Right renal cortex interstitium (tissue), 3 donors: ENCODE measurements around the gene MRPL24. TPM values are rescaled to one million over a fixed set of nuclear protein-coding genes. Genes with fewer than 3 reads are reported as not detected.
A peak's percentile ranks its signal among the peaks of the same experiment; 100 is the strongest.

Source experiments
- DNase-seq, 3 donors: peaks; one replicate each; pipeline ENCODE4 v3.0.0-alpha.2; 2013; ENCODE audit warnings: low read depth in 3 of 3, low spot score in 2 of 3
- polyA plus RNA-seq, 3 donors: library from polyadenylated mRNA; unstranded; fragments of 120-200 nt; gene quantifications; one replicate each; pipeline ENCODE4 v1.2.1, GENCODE V29; 2013; ENCODE audit not compliant: insufficient read length in 3 of 3

MRPL24 gene
- polyA plus RNA-seq, 3 donors: 73.5 to 75.7 (median 73.7) TPM

DNA sequence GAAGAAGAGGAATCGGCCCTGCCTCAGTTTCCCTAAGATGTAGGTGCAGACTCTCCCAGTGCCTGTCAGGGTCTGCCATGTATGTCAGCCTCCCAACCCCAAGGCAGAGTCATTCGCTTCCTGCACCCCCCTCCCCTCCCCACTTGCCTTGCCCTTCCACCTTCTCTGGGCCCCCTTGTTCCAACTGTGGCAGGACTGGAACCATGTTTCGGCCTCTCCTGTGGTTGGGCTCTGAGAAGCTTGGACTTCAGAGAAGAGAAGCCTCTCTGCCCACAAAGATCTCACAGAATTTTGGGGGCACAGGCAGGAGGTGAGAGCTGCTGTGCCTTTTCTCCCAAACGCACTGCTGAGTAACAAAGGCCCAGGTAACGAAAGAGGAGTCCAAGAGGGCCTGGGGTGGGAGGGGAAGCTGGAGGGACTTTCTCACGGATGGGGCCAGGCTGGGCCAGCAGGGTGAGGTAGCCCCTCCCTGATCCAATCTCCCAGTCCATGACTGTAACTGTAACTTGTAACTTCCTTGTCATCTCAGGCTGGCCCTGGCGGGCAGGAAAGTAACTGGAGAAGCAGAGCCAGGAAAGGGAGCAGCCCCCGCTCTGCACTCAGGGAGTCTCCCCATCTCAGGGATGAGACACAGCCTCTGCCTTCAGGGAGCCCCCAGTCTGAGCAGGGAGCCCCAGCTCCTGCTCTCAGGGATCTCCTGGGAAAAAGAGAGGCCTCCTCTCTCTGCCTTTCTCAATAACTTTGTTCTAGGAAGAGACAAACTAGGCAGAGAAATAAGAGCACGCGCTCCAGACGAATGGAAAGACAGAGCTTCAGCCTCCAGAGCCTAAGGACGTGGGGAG, 46.8 kb downstream of the MRPL24 start:
- DNase-seq: no peak

DNA sequence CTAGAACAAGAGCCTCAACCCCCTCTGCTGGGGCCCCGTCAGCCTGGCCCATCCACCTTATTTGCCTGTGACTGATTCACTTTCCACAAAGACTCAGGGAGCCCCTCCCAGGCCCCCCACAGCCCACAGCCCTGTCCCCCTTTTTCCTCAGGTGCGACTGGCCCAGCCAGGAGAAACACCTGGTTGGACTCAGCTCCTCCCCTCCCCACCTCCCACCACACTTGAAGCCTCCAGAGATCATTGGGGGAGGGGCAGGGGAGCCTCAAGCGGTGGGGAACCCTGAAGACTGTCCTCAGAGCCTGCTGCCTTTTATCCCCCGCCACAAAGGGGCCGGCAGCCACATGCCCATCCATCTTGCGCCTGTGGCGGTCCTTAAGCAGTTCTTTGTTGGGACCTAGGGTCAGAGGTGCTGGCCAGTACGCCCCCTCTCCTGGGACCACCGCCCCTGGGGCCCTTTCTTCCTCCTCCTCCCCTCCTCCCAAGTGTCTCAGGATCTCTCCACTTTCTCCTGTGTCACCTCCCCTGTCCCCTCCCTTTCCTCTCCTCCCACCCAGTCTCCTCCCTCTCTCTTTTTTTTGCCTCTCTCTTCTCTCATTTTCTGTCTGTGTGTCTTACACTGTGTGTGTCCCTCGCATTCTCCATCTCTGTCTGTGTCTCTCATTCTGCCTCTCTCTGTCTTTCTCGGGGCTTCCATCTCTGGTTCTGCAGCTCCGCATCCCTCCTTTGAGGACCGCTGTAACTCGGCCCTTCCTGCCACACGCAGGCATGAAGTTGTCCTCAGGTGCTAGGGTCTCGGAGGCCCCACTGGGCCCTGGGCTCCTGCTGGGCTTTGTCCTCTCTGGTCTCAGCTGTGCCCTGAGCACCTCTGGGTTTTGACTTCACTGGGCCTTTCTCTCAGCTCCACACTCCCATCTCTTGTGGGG, 47.7 kb downstream of the MRPL24 start:
- no peak for DNase-seq

DNA sequence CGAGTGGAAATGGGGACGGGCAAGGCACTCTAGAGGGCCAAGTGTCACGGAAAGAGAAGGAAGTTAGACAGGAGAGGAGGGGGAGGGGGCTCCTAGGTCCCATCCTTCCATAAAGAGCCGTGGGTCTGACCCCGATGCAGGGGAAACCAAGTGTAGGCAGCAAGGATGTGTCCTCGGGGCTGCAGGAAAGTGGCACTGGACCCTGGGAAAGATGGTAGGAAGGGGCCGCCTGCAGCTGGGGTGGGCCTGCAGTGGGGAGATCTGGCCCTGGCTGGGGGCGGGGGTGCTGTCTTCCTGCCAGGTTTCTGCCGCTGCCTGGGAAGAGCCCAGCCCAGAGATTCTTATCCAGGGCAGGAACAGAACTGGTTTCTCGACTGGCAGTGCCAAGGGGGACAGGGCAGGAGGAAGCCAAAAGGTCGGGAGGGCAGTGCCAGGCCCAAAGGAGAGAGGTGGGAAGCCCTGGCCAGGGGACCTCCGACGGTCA, 48.4 kb downstream of the MRPL24 start:
- no peak for DNase-seq

DNA sequence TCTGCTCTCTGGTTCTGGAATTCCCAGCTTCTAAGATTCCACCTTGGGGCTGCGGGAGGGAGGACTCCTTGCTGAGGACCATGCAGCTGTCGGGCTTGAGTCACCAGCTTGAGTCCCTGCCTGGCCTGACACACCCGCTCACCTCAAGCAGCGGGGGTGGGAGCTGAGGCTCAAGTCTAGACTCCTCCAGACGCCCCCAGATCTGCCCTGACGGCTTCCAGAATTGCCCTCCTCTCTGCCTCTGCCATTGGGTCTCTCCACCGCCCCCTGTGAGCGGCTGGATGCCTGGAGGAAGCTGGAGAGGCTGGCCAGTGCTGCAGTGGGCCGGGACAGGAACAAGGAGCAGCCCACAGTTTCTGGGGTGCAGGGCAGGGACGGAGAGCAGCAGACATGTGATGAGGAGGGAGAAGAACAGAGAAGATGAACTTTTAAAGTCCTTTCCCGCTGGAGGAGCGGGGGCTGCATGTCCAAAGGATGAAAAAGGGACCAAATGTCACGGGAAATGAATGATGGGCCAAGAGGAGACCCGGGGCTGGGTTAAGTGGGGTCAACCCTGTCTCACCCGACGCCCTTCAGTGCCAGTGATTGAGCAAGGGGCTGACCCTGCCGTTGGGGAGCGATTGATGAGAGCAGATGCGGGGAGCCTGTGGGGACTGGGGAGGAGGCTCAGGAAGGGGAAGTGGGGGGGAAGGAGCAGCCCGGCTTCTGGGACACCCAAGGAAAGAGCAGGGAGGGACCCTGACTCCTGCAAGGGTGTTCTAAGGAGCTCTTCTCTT, 49.0 kb downstream of the MRPL24 start:
- DNase-seq: no peak

DNA sequence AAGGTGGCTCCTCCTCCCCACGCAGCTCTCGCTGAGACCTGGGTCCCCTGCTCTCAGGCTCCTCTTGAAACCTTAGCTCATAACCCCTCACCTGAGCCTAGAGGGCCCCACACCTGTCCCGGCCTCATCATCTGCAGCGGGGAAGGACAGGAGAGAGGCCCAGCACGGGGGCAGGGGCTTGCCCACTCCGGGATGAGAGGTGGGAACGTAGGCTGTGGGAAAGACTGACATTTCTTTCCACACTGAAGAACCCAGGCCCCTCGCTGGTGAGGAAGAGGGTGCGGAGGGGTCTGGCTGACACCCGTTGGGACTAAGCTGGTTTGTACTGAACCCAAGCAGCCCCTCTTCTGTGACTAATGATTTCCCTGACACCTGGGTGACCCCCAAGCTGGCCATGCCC, 49.7 kb downstream of the MRPL24 start:
- no peak for DNase-seq

DNA sequence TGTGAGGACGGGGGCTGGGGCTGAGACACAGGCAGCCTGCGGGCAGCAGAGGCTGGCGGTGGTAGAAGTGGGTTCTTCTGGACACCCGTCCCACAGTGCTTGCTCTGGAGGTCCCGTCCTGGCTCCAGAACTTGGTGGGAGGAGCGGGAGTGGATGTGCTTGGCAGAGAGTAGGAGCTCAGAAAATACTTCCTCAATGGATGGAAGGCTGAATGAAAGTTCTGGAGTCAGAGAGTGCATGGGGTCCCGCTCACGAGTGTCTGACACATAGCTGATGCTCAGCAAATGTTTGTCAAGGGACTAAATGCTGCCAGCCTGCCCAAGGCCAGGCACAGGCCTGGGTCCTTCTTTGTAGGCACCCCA, 50.2 kb downstream of the MRPL24 start:
- no peak for DNase-seq

DNA sequence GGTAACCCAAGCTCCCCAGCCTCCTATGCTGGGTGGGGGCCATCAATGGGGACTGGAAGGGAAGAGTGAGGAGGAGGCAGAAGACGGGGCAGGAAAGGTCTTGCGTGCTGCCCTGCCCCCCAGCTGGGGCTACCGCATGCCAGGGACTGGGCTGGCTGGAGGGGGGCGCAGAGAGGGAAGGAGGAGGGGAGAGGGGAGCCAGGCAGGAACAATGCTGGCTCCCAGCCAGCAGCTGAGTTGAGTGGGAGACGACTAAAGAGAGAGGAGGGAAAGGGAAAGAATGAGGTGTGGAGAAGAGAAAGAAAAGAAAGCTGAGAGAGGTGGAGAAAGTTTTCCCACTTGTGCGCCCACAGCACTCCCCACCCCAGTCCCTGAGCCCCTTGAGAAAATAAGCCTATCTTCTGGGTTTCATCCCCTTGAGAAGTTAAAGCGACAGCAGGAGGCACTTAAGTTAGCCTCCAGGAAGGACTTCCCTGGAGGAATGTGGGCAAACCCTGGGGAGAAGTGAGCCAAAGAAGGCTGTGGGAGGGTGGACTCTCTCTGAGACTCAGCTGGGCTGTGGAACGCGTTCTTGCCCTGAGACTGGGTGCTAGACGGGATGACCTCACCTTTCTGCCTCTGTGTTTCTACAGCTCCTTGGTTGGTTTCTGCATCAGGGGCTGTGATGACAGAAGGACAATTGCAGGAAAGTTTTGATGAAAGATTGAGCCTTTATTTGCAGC, 50.8 kb downstream of the MRPL24 start:
- DNase-seq: no peak

DNA sequence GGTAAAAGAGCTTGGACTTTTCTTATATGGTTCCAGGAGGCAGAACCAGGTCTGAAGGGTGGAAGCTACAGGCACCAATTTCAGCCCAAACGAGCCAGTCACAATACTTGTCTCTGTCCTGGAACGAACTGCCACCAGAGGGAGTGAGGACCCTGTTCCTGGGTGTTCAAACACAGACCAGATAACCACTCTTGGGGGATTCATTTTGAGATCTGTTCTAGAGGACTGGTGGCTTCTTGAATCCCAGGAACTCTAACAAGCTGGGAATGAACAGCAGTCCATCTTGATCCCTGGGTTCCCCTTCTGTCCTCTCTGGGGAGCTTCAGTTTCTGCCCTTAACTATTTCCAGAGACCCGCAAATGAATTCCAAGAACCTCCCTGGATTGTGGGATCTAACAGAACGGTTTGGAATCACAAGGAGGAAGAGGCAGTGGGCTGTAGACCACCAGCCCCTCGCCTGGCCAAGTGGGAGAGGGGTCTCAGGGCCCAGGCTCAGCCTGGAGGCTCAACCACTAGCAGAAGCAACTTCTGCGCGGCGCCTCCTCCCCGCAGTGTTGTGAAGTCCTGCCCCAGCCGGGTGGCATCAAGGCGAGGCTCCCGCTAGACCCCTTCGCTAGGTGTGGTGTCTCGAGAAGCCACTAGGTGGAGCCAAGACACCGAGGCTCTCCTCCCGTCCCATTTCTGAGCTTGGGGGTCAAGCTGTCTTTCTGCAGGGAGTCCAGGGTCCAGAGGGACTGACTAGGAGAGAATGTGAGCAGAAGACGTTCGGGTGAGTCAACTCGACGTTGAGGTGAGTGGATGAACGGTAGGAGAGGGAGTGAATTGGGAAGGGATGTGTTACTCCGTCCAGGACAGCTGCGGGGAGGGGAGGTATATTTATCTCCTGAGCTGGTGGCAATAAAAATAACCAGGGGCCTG, 51.6 kb downstream of the MRPL24 start:
- peak in 2 of 3 donors; percentile 79 to 85 for DNase-seq

Other genes with a start within 250 kb of the MRPL24 start
- 10 to 100 TPM; 18.4 to 21.2 (median 19.6) TPM for gene MEF2D, start 240.3 kb downstream of the MRPL24 start, polyA plus RNA-seq
- gene IQGAP3, start 168.5 kb downstream of the MRPL24 start, polyA plus RNA-seq: 10 to 100 TPM in 2 of 3 donors, 1 to 10 TPM in 1; 9.7 to 11.7 (median 11.3) TPM
- 1 to 10 TPM in 1 of 3 donors, under 1 TPM in 2; 0.78 to 1.2 (median 0.99) TPM for gene TTC24, start 161.4 kb downstream of the MRPL24 start, polyA plus RNA-seq
- 10 to 100 TPM; 75.4 to 80.4 (median 80.3) TPM for gene NAXE, start 149.3 kb downstream of the MRPL24 start, polyA plus RNA-seq
- gene GPATCH4, start 139.6 kb downstream of the MRPL24 start, polyA plus RNA-seq: 10 to 100 TPM; 35.3 to 41.2 (median 36.8) TPM
- under 1 TPM in 2 of 3 donors, not detected in 1; 0.13 to 0.32 TPM for gene HAPLN2, start 121.7 kb downstream of the MRPL24 start, polyA plus RNA-seq
- gene BCAN, start 99.0 kb downstream of the MRPL24 start, polyA plus RNA-seq: under 1 TPM; 0.11 to 0.29 (median 0.28) TPM
- 100 to 1,000 TPM; 164 to 179 (median 169) TPM for gene NES, start 63.7 kb downstream of the MRPL24 start, polyA plus RNA-seq
- 10 to 100 TPM; 78.4 to 87.5 (median 86.4) TPM for gene CRABP2, start 35.5 kb downstream of the MRPL24 start, polyA plus RNA-seq
- 10 to 100 TPM; 27.4 to 31.1 (median 30.3) TPM for gene METTL25B, start 12.6 kb downstream of the MRPL24 start, polyA plus RNA-seq
- gene ISG20L2, start 12.3 kb downstream of the MRPL24 start, polyA plus RNA-seq: 10 to 100 TPM; 39.9 to 49.2 (median 44.6) TPM
- gene HDGF, start 10.6 kb upstream of the MRPL24 start, polyA plus RNA-seq: 100 to 1,000 TPM; 267 to 278 (median 269) TPM
- gene PRCC, start 26.4 kb upstream of the MRPL24 start, polyA plus RNA-seq: 100 to 1,000 TPM; 106 to 121 (median 109) TPM
- gene SH2D2A, start 75.8 kb upstream of the MRPL24 start, polyA plus RNA-seq: under 1 TPM; 0.37 to 0.57 (median 0.42) TPM
- 1 to 10 TPM; 1.3 to 2.1 (median 1.7) TPM for gene INSRR, start 118.0 kb upstream of the MRPL24 start, polyA plus RNA-seq
- gene NTRK1, start 119.8 kb upstream of the MRPL24 start, polyA plus RNA-seq: 1 to 10 TPM in 2 of 3 donors, under 1 TPM in 1; 0.67 to 1.3 (median 1.1) TPM
- gene PEAR1, start 152.6 kb upstream of the MRPL24 start, polyA plus RNA-seq: 10 to 100 TPM; 16.7 to 19.2 (median 17.7) TPM
- under 1 TPM; 0.26 to 0.40 (median 0.35) TPM for gene LRRC71, start 179.5 kb upstream of the MRPL24 start, polyA plus RNA-seq